Right renal pelvis (tissue), 4 donors: ENCODE measurements around the gene DPYSL4. TPM values are rescaled to one million over a fixed set of nuclear protein-coding genes. Genes with fewer than 3 reads are reported as not detected.

Source experiments
- DNase-seq, 4 donors: peaks; one replicate each; pipeline ENCODE4 v3.0.0-alpha.2; 2013; ENCODE audit warnings: low read depth in 4 of 4, low spot score in 3 of 4, missing footprints in 1 of 4
- polyA plus RNA-seq, 4 donors: library from polyadenylated mRNA; unstranded; fragments of 120-200 nt; gene quantifications; one replicate each; pipeline ENCODE4 v1.2.1, GENCODE V29; 2013; ENCODE audit not compliant: insufficient read length in 4 of 4

DPYSL4 gene
- 10 to 100 TPM; 12.2 to 22.5 (median 15.0) TPM for polyA plus RNA-seq

- no peak for DNase-seq
Measured at GRCh38 chr10:132186488-132187429, at the start of gene DPYSL4. Gene DPYSL4, plus strand, starts transcription at chr10:132186948. Its CDS starts 116 bp downstream, at chr10:132187064.

GRCh38 chr10:132137111-132138072 is 49.4 kb upstream of the DPYSL4 start:
- no peak for DNase-seq

GRCh38 chr10:132138133-132138532 is 48.6 kb upstream of the DPYSL4 start:
- DNase-seq: no peak

GRCh38 chr10:132138596-132138995 is 48.2 kb upstream of the DPYSL4 start:
- no peak for DNase-seq

GRCh38 chr10:132139526-132139925 is 47.2 kb upstream of the DPYSL4 start:
- DNase-seq: no peak

GRCh38 chr10:132140167-132140925 is 46.4 kb upstream of the DPYSL4 start:
- no peak for DNase-seq

GRCh38 chr10:132141076-132141475 is 45.7 kb upstream of the DPYSL4 start:
- no peak for DNase-seq

- no peak for DNase-seq
Measured at GRCh38 chr10:132141526-132142395, 45.0 kb upstream of the DPYSL4 start.

GRCh38 chr10:132142396-132143161 is 44.2 kb upstream of the DPYSL4 start:
- no peak for DNase-seq

GRCh38 chr10:132143162-132143561 is 43.6 kb upstream of the DPYSL4 start:
- no peak for DNase-seq

GRCh38 chr10:132144086-132144485 is 42.7 kb upstream of the DPYSL4 start:
- no peak for DNase-seq

- no peak for DNase-seq
Measured at GRCh38 chr10:132145002-132145401, 41.7 kb upstream of the DPYSL4 start.

- DNase-seq: no peak
Measured at GRCh38 chr10:132145521-132146185, 41.1 kb upstream of the DPYSL4 start.

- no peak for DNase-seq
Measured at GRCh38 chr10:132146271-132146671, 40.5 kb upstream of the DPYSL4 start.

GRCh38 chr10:132146941-132147915 is 39.5 kb upstream of the DPYSL4 start:
- DNase-seq: no peak

GRCh38 chr10:132148261-132149251 is 38.2 kb upstream of the DPYSL4 start:
- no peak for DNase-seq
